Measurements from ENCODE around the gene TUBA3E.
"Not testable (repeated sequence)": the region's sequence is repeated elsewhere in the genome, so short reads cannot be mapped to it uniquely, and the experiment has no call there.

Gene TUBA3E

GRCh38 chr2:130182826-130183511, 15.3 kb downstream of the TUBA3E start:
- H3K27ac ChIP-seq (ENCODE audit: low read depth in 2 of 2, low read length in 2 of 2): peak overlapping the region in 1 of 2 donors; percentile 38
- H3K9ac ChIP-seq (ENCODE audit: low read depth in 1 of 2, low read length in 2 of 2): peak overlapping the region; percentile 52 to 65
- peak overlapping the region; percentile 66 to 74 for H3K4me3 ChIP-seq (ENCODE audit: low read length in 2 of 2)

GRCh38 chr2:130181880-130182682, 16.2 kb downstream of the TUBA3E start, which contains the start of gene MZT2B:
TSS of gene MZT2B (plus strand) at chr2:130182262. CDS start at chr2:130182283, 21 bp downstream.
- H3K9ac ChIP-seq (ENCODE audit: low read depth in 1 of 2, low read length in 2 of 2): peak within 1 kb of the TSS; percentile 83 to 90
- H3K27me3 ChIP-seq (ENCODE audit: control insufficient read depth in 2 of 2, insufficient read depth in 2 of 2, low read length in 2 of 2); H3K9me3 ChIP-seq (ENCODE audit: control insufficient read depth in 2 of 2, low read length in 2 of 2); H3K36me3 ChIP-seq (ENCODE audit: control insufficient read depth in 2 of 2, insufficient read depth in 2 of 2, low read length in 2 of 2): not testable (repeated sequence)
- H3K4me1 ChIP-seq (ENCODE audit: control insufficient read depth in 2 of 2, insufficient read depth in 2 of 2, low read length in 2 of 2): peaks cover 14 to 15% of the 10 kb centered on the region in 2 donors
- peak within 1 kb of the TSS; percentile 83 to 94 for H3K27ac ChIP-seq (ENCODE audit: low read depth in 2 of 2, low read length in 2 of 2)
- H3K4me3 ChIP-seq (ENCODE audit: low read length in 2 of 2): peak within 1 kb of the TSS; percentile 96

More at GRCh38 chr2:130182826-130183511, 15.3 kb downstream of the TUBA3E start:
- peaks cover 14 to 15% of the 10 kb centered on the region in 2 donors for H3K4me1 ChIP-seq (ENCODE audit: control insufficient read depth in 2 of 2, insufficient read depth in 2 of 2, low read length in 2 of 2)
- H3K36me3 ChIP-seq (ENCODE audit: control insufficient read depth in 2 of 2, insufficient read depth in 2 of 2, low read length in 2 of 2); H3K27me3 ChIP-seq (ENCODE audit: control insufficient read depth in 2 of 2, insufficient read depth in 2 of 2, low read length in 2 of 2); H3K9me3 ChIP-seq (ENCODE audit: control insufficient read depth in 2 of 2, low read length in 2 of 2): not testable (repeated sequence)

- Histone ChIP-seq H3K36me3 (ENCODE audit: control insufficient read depth in 2 of 2, insufficient read depth in 2 of 2, low read length in 2 of 2) (peaks cover 1 to 2% of the 10 kb centered on the region in 2 donors), H3K4me1 (ENCODE audit: control insufficient read depth in 2 of 2, insufficient read depth in 2 of 2, low read length in 2 of 2) (peaks cover 14 to 15% of the 10 kb centered on the region in 2 donors), H3K9ac (ENCODE audit: low read depth in 1 of 2, low read length in 2 of 2) (peak within 1 kb of the TSS; percentile 83 to 90), H3K27ac (ENCODE audit: low read depth in 2 of 2, low read length in 2 of 2) (peak within 1 kb of the TSS; percentile 83 to 94), H3K9me3 (ENCODE audit: control insufficient read depth in 2 of 2, low read length in 2 of 2) (no peaks in the 10 kb centered on the region), H3K27me3 (ENCODE audit: control insufficient read depth in 2 of 2, insufficient read depth in 2 of 2, low read length in 2 of 2) (no peaks in the 10 kb centered on the region), H3K4me3 (ENCODE audit: low read length in 2 of 2) (peak within 1 kb of the TSS; percentile 96)
These were observed 16.8 kb downstream of the TUBA3E start, which contains the start of gene SMPD4 for GRCh38 chr2:130181325-130181879. TSS of gene SMPD4 (minus strand) at chr2:130181602. CDS start at chr2:130176592, 5,010 bp downstream.

GRCh38 chr2:130180404-130181324, 17.6 kb downstream of the TUBA3E start:
- peak overlapping the region; percentile 96 for H3K4me3 ChIP-seq (ENCODE audit: low read length in 2 of 2)
- not testable (repeated sequence) for H3K9me3 ChIP-seq (ENCODE audit: control insufficient read depth in 2 of 2, low read length in 2 of 2); H3K27me3 ChIP-seq (ENCODE audit: control insufficient read depth in 2 of 2, insufficient read depth in 2 of 2, low read length in 2 of 2); H3K36me3 ChIP-seq (ENCODE audit: control insufficient read depth in 2 of 2, insufficient read depth in 2 of 2, low read length in 2 of 2)
- peak overlapping the region; percentile 83 to 94 for H3K27ac ChIP-seq (ENCODE audit: low read depth in 2 of 2, low read length in 2 of 2)
- peaks cover 14 to 15% of the 10 kb centered on the region in 2 donors for H3K4me1 ChIP-seq (ENCODE audit: control insufficient read depth in 2 of 2, insufficient read depth in 2 of 2, low read length in 2 of 2)
- H3K9ac ChIP-seq (ENCODE audit: low read depth in 1 of 2, low read length in 2 of 2): peak overlapping the region; percentile 81 to 90

GRCh38 chr2:130174866-130175265, 23.4 kb downstream of the TUBA3E start:
- H3K9me3 ChIP-seq (ENCODE audit: control insufficient read depth in 2 of 2, low read length in 2 of 2); H3K9ac ChIP-seq (ENCODE audit: low read depth in 1 of 2, low read length in 2 of 2); H3K27me3 ChIP-seq (ENCODE audit: control insufficient read depth in 2 of 2, insufficient read depth in 2 of 2, low read length in 2 of 2); H3K4me1 ChIP-seq (ENCODE audit: control insufficient read depth in 2 of 2, insufficient read depth in 2 of 2, low read length in 2 of 2); H3K4me3 ChIP-seq (ENCODE audit: low read length in 2 of 2); H3K27ac ChIP-seq (ENCODE audit: low read depth in 2 of 2, low read length in 2 of 2): not testable (repeated sequence)
- H3K36me3 ChIP-seq (ENCODE audit: control insufficient read depth in 2 of 2, insufficient read depth in 2 of 2, low read length in 2 of 2): peaks cover 19 to 28% of the 10 kb centered on the region in 2 donors

- Histone ChIP-seq H3K9me3 (ENCODE audit: control insufficient read depth in 2 of 2, low read length in 2 of 2) (no peaks in the 10 kb centered on the region), H3K27me3 (ENCODE audit: control insufficient read depth in 2 of 2, insufficient read depth in 2 of 2, low read length in 2 of 2) (no peaks in the 10 kb centered on the region), H3K36me3 (ENCODE audit: control insufficient read depth in 2 of 2, insufficient read depth in 2 of 2, low read length in 2 of 2) (peaks cover 22 to 46% of the 10 kb centered on the region in 2 donors), H3K9ac (ENCODE audit: low read depth in 1 of 2, low read length in 2 of 2) (no peak overlapping the region), H3K4me3 (ENCODE audit: low read length in 2 of 2) (no peak overlapping the region), H3K27ac (ENCODE audit: low read depth in 2 of 2, low read length in 2 of 2) (no peak overlapping the region), H3K4me1 (ENCODE audit: control insufficient read depth in 2 of 2, insufficient read depth in 2 of 2, low read length in 2 of 2) (no peaks in the 10 kb centered on the region)
These were observed 28.3 kb downstream of the TUBA3E start for GRCh38 chr2:130169896-130170295.

- H3K9me3 ChIP-seq (ENCODE audit: control insufficient read depth in 2 of 2, low read length in 2 of 2); H3K27me3 ChIP-seq (ENCODE audit: control insufficient read depth in 2 of 2, insufficient read depth in 2 of 2, low read length in 2 of 2); H3K9ac ChIP-seq (ENCODE audit: low read depth in 1 of 2, low read length in 2 of 2); H3K4me3 ChIP-seq (ENCODE audit: low read length in 2 of 2); H3K4me1 ChIP-seq (ENCODE audit: control insufficient read depth in 2 of 2, insufficient read depth in 2 of 2, low read length in 2 of 2); H3K27ac ChIP-seq (ENCODE audit: low read depth in 2 of 2, low read length in 2 of 2): not testable (repeated sequence)
- H3K36me3 ChIP-seq (ENCODE audit: control insufficient read depth in 2 of 2, insufficient read depth in 2 of 2, low read length in 2 of 2): peaks cover 17 to 43% of the 10 kb centered on the region in 2 donors
These were observed 29.1 kb downstream of the TUBA3E start for GRCh38 chr2:130169163-130169562.

GRCh38 chr2:130166611-130167010, 31.6 kb downstream of the TUBA3E start:
- H3K4me1 ChIP-seq (ENCODE audit: control insufficient read depth in 2 of 2, insufficient read depth in 2 of 2, low read length in 2 of 2); H3K27me3 ChIP-seq (ENCODE audit: control insufficient read depth in 2 of 2, insufficient read depth in 2 of 2, low read length in 2 of 2); H3K27ac ChIP-seq (ENCODE audit: low read depth in 2 of 2, low read length in 2 of 2); H3K4me3 ChIP-seq (ENCODE audit: low read length in 2 of 2); H3K9me3 ChIP-seq (ENCODE audit: control insufficient read depth in 2 of 2, low read length in 2 of 2); H3K9ac ChIP-seq (ENCODE audit: low read depth in 1 of 2, low read length in 2 of 2): not testable (repeated sequence)
- peaks cover 11 to 46% of the 10 kb centered on the region in 2 donors for H3K36me3 ChIP-seq (ENCODE audit: control insufficient read depth in 2 of 2, insufficient read depth in 2 of 2, low read length in 2 of 2)

GRCh38 chr2:130165293-130166016, 32.8 kb downstream of the TUBA3E start:
- Histone ChIP-seq H3K27me3 (ENCODE audit: control insufficient read depth in 2 of 2, insufficient read depth in 2 of 2, low read length in 2 of 2) (no peaks in the 10 kb centered on the region), H3K9ac (ENCODE audit: low read depth in 1 of 2, low read length in 2 of 2) (no peak overlapping the region), H3K4me3 (ENCODE audit: low read length in 2 of 2) (no peak overlapping the region), H3K27ac (ENCODE audit: low read depth in 2 of 2, low read length in 2 of 2) (no peak overlapping the region), H3K9me3 (ENCODE audit: control insufficient read depth in 2 of 2, low read length in 2 of 2) (no peaks in the 10 kb centered on the region), H3K36me3 (ENCODE audit: control insufficient read depth in 2 of 2, insufficient read depth in 2 of 2, low read length in 2 of 2) (peaks cover 11 to 44% of the 10 kb centered on the region in 2 donors), H3K4me1 (ENCODE audit: control insufficient read depth in 2 of 2, insufficient read depth in 2 of 2, low read length in 2 of 2) (no peaks in the 10 kb centered on the region)
